T-helper 9 cell (primary cell): ENCODE measurements around the gene ESRP2.

ENCODE experiments used
- DNase-seq: peaks from one replicate; pipeline ENCODE4 v3.0.0-alpha.2; 2020

Gene ESRP2

DNA sequence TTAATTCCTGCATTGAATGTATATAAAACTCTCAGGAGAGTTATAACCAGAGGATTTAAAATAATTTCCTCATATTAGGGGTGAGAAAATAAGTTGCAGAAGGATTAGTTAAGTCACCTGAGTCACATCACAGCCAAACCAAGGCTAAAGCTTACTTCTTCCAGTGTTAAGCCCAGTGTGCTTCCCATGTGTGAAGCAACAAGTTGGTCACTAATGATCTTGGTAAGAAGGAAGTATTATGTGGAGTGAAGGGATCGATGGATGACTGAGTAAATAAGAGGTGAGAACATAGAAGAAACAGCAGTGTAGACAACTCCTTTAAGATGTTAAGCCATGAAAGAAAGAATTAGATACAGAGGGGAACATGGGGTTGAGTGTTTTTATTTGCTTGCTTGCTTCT lies 20.6 kb downstream of the ESRP2 start:
- no peak for DNase-seq

DNA sequence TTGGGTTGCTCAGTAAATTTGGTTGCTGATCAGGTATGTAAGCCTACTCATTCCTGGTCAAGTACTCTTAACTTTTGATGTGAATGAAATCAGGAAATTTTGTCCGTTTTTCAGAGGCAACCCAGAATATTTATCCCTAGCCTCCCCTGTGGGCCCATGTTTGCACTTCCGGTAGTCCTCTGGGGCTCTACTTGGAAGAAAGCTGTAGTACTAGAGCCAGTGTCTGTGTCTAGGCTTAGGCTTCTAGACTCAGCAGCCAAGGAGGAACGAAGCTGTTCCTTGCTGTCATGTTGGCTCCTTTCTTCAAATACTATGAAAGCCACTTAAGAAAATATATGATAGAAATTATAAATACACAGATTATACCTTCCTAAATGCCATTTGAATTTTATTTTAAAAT lies 21.2 kb downstream of the ESRP2 start:
- no peak for DNase-seq

DNA sequence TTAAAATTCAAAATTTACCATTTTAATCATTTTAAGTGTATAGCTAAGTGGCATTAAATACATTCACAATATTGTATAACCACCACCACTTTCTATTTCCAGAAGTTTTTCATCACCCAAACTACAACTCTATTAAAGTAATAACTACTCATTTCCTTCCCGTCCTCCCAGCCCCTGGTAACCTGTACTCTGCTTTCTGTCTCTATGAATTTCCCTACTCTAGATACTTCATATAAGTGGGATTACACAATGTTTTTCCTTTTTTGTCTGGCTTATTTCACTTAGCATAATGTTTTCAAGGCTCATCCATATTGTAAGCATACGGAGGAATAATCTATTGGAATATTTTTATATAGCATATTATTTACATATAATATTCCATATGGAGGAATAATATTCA lies 29.7 kb downstream of the ESRP2 start:
- DNase-seq: no peak

DNA sequence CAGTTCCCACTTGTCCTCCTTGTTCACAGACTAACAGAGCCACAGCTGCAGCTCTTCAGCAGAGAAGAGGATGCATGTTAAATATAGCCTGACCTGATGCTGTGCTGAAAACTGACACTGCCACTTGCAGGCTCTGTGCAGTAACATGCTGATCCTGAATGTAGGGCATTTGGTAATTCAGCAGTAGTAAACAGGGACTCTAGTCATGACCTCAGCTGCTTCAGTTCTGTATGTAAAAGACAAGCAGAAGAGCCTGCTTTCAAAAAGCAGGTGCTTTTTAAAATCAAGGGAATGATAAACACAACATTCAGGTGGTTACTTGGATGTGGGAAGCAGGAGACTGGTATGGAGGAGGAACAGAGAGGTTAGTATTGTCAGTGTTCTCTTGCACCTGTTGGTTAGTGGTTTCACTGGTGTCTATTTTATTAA lies 33.8 kb downstream of the ESRP2 start:
- no peak for DNase-seq

DNA sequence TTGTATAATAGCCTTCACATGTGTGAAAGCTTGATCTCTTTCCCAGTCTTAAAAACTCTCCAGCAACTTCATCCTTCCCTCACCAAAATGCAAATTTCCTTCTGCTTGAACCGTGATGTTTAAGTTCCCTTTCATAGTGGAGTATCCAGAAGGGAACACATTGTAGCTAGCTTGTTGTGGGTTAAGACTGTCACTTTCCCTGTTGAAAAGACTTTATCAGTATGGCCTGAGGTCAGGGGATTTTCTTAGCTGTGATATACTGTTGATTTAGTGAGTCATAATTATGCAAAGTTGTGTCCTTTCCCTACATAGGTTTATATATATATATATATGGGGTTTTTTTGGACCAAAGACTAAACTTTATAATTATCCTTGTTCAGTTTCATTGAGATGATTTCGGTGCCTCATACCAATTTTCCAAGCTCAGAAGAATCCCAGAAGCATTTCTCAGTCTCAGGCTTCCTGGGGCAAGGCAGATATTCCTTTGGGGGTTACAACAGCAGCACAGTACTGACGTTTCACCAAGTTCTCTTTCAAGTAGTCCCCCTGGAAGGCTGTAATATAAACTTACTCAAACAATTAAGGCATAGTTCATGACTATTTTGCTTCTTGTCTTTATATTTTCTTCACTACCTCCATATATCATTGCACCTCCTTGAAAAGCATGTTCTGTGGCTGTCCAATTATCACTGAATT lies 35.7 kb downstream of the ESRP2 start:
- no peak for DNase-seq

DNA sequence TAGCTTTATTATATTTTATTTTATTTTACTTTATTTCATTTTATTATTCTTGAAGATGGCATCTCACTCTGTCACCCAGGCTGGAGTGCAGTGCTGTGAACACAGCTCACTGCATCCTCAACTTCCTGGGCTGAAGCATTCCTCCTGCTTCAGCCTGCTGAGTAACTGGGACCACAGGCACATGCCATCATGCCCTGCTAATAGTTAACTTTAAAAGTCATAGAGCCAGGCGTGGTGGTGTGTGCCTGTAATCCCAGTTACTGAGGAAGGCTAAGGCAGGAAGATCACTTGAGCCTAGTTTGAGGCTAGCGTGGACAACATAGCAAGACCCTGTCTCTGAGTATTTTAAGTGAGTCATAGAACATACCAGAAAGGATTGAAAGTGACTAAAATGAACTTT lies 38.7 kb downstream of the ESRP2 start:
- no peak for DNase-seq

DNA sequence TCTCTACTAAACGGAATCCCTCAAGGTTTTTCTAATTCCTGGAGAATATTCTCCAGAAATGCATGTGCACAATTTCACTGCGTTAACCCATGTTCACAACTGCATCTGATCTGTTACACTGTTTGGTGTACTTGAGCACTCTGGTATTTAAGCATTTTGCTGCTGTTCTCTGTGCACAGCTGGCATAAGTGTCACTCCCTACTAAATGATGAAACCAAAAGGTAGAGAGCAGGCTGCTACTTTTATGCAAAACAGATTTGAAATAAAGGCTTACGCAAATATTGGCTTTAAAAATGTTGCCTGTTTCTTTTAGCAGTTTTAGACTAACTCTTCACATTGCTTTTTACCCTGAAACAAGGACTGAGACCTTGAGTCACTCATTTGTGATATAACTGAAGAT lies 41.7 kb downstream of the ESRP2 start:
- DNase-seq: no peak

DNA sequence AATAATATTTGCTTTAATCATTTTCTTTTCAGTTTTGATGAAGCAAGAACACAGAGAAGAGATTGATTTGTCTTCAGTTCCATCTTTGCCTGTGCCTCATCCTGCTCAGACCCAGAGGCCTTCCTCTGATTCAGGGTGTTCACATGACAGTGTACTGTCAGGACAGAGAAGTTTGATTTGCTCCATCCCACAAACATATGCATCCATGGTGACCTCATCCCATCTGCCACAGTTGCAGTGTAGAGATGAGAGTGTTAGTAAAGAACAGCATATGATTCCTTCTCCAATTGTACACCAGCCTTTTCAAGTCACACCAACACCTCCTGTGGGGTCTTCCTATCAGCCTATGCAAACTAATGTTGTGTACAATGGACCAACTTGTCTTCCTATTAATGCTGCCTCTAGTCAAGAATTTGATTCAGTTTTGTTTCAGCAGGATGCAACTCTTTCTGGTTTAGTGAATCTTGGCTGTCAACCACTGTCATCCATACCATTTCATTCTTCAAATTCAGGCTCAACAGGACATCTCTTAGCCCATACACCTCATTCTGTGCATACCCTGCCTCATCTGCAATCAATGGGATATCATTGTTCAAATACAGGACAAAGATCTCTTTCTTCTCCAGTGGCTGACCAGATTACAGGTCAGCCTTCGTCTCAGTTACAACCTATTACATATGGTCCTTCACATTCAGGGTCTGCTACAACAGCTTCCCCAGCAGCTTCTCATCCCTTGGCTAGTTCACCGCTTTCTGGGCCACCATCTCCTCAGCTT lies 45.0 kb downstream of the ESRP2 start:
- DNase-seq: no peak

DNA sequence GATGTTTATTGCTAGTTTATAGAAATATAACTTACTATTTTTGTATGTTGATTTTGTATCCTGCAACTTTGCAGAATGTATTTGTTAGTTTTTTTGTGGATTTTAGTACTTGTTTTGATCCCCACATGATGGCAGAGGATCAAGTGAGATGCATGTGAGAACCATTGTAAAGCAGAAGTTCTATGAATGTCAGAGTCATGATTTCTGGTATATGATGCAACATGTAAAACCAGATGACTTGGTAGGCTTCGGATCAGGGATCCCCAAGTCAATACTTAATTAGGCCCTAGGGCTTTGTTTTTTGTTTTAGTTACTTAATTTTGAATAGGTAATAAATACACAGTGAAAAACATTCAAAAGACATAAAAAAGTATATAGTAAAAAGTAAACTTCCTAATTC lies 45.8 kb downstream of the ESRP2 start:
- DNase-seq: no peak

DNA sequence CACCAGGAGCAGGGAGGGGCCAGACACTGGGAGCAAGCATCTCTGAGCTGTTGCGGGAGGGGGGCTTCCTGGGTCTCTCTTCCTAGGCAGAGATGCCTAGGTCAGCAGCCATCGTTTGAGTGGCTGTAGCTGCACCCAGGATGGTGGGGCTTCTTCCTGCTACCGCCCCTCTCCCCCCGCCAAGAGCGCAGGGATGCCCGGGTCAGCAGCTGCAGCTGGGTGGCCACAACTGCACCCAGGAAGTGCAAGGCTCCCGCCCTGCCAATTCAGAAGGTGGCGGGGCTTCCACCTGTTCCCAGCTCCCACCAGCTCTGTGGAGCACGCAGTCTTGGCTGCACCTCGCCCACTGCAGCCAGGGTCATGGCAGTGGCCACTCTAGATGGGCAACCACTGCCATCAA lies 47.8 kb downstream of the ESRP2 start:
- DNase-seq: no peak

DNA sequence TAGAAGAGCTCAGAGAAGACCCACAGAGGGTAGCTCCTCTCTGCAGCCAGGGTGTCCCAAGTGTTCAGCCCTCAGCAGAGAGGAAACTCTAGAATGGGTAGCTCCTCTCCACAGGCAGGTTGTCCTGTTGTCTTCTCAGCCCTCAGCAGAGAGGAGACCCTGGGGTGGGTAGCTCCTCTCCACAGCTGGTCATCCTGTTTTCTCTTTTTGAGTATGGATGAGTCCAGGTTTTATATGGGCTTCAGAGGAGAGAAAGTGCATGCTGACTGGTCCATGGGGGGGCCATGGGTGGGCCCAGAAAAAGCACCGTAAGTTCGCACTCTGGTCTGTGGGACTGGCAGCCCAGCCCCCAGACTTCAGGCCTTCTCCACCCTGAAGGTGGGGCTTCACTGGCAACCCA lies 48.4 kb downstream of the ESRP2 start:
- no peak for DNase-seq

DNA sequence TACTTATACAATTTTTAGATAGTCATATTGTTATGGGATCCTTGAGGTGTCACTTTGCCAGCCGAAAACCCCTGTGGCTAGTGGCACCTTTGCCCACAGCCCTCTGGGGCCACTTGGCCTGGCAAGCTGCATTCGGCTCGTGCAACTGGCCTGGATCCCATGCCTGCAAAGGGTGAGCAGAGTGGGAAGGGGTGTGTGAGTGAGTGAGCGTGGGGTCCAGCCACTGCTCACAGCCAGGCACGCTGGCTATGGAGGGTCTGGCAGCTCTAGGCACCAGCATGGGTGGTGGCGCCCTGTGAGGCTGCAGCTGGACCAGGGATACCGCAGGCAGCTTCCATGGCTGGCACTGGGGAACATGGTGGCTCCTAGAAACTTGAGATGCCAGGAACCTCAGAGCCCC lies 49.0 kb downstream of the ESRP2 start:
- no peak for DNase-seq

DNA sequence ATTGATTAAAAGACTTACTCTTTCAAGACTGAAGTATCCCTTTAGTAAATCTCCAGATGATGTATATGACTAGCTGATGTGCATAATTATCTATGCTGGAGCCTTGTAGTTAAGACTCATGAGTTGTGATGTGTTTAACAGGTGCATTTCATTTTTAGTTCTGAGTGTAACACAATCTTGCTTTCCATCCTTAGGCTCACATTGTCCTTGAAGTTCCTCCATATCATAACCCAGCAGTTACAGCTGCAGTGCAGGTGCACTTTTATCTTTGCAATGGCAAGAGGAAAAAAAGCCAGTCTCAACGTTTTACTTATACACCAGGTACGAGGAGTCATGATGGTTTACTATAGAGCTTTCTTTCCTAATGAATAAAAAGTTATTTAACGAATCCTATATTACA lies 52.9 kb downstream of the ESRP2 start:
- DNase-seq: no peak

DNA sequence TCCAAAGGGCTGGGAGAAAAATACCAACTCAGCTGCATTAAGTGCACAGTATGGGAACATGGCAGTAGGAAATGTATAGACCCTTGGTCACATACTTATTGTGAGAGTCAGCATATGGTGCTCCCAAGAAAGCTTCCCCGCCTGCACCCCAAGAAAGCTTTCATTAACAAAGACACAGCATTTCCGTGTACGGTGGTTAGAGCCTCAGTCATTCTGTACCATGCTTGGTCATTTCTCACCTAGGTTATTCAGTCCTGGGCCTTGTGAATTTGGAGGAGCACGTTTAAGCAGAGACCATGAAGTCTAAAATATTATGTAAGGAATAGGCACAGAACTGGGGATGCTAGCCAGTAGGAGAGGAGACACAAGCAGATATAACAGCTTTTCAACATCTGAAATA lies 56.1 kb downstream of the ESRP2 start:
- DNase-seq: no peak

DNA sequence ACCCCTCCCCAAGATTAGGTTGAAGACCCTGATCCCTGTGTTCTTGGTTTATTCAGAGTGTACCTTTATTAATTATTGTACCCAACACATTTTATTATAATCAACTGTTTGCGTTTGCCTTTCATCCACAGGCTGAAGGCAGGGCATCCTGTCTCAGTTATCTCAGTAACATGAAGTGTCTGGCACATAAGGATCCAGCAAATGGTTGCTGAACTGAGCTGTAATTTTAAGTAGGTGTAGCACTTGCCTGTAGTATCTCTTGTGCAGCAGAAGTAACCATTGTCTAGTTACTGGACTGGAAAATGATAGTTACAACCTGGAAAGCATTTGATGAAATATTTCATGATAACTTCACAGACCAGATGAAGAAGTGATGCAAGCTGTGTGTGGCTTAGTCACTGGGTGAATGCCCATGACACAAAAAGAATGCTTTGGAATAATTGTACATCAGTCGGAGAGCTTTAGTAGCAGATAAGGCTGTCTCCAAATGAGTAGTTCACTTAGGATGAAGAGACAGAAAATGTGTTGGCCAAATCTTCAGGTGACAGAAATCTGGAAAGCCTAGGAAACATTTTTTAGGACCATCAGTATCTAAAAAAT lies 56.6 kb downstream of the ESRP2 start:
- no peak for DNase-seq
